Measurements from ENCODE around the gene MACROD2. TPM values are rescaled to one million over a fixed set of nuclear protein-coding genes. Genes with fewer than 3 reads are reported as not detected.

MACROD2 gene
- polyA plus RNA-seq, 4 donors = 1.00 to 4.8 (median 1.4) TPM

GRCh38 chr20:14178528-14178927 lies 183.2 kb downstream of the MACROD2 start:
- no peaks in the 10 kb centered on the region for H3K27me3 ChIP-seq (ENCODE audit: control insufficient read depth in 3 of 3, insufficient read depth in 3 of 3, low read length in 3 of 3)
- peaks cover 0 to 16% of the 10 kb centered on the region in 2 donors for H3K9me3 ChIP-seq (ENCODE audit: control insufficient read depth in 2 of 2, insufficient read depth in 1 of 2, low read depth in 1 of 2, low read length in 1 of 2)
- FAIRE-seq = no peak
- no peaks in the 10 kb centered on the region for H3K36me3 ChIP-seq (ENCODE audit: control insufficient read depth in 3 of 3, insufficient read depth in 2 of 3, low read depth in 1 of 3, low read length in 3 of 3)
- no peak overlapping the region for H3K4me3 ChIP-seq (ENCODE audit: low read depth in 1 of 3, low read length in 3 of 3)
- H3K4me1 ChIP-seq (ENCODE audit: control insufficient read depth in 3 of 3, insufficient read depth in 2 of 3, low read depth in 1 of 3, low read length in 2 of 3) = no peaks in the 10 kb centered on the region
- no peak for DNase-seq
- WGBS, 3 donors = 83 to 85% (median 84%) methylated on average over 4 of the region's 4 CpGs
- H3K27ac ChIP-seq (ENCODE audit: low read depth in 1 of 3, low read length in 2 of 3) = no peak overlapping the region

GRCh38 chr20:14178952-14179351 lies 183.6 kb downstream of the MACROD2 start:
- H3K4me3 ChIP-seq (ENCODE audit: low read depth in 1 of 3, low read length in 3 of 3) = no peak overlapping the region
- no peaks in the 10 kb centered on the region for H3K4me1 ChIP-seq (ENCODE audit: control insufficient read depth in 3 of 3, insufficient read depth in 2 of 3, low read depth in 1 of 3, low read length in 2 of 3)
- peaks cover 0 to 12% of the 10 kb centered on the region in 2 donors for H3K9me3 ChIP-seq (ENCODE audit: control insufficient read depth in 2 of 2, insufficient read depth in 1 of 2, low read depth in 1 of 2, low read length in 1 of 2)
- H3K27me3 ChIP-seq (ENCODE audit: control insufficient read depth in 3 of 3, insufficient read depth in 3 of 3, low read length in 3 of 3) = no peaks in the 10 kb centered on the region
- H3K27ac ChIP-seq (ENCODE audit: low read depth in 1 of 3, low read length in 2 of 3) = no peak overlapping the region
- DNase-seq (no peak), FAIRE-seq (no peak)
- no peaks in the 10 kb centered on the region for H3K36me3 ChIP-seq (ENCODE audit: control insufficient read depth in 3 of 3, insufficient read depth in 2 of 3, low read depth in 1 of 3, low read length in 3 of 3)

GRCh38 chr20:14189794-14190402 lies 194.6 kb downstream of the MACROD2 start:
- DNase-seq = peak; percentile 61 to 69
- 9 to 30% (median 20%) methylated on average over 1 of the region's 1 CpG for WGBS, 3 donors
- peak; percentile 5 for FAIRE-seq

GRCh38 chr20:14191559-14191958 lies 196.2 kb downstream of the MACROD2 start:
- H3K36me3 ChIP-seq (ENCODE audit: control insufficient read depth in 3 of 3, insufficient read depth in 2 of 3, low read depth in 1 of 3, low read length in 3 of 3) = no peaks in the 10 kb centered on the region
- FAIRE-seq = no peak
- no peak overlapping the region for H3K27ac ChIP-seq (ENCODE audit: low read depth in 1 of 3, low read length in 2 of 3)
- no peak overlapping the region for H3K4me3 ChIP-seq (ENCODE audit: low read depth in 1 of 3, low read length in 3 of 3)
- H3K27me3 ChIP-seq (ENCODE audit: control insufficient read depth in 3 of 3, insufficient read depth in 3 of 3, low read length in 3 of 3) = no peaks in the 10 kb centered on the region
- no peaks in the 10 kb centered on the region for H3K4me1 ChIP-seq (ENCODE audit: control insufficient read depth in 3 of 3, insufficient read depth in 2 of 3, low read depth in 1 of 3, low read length in 2 of 3)
- H3K9me3 ChIP-seq (ENCODE audit: control insufficient read depth in 2 of 2, insufficient read depth in 1 of 2, low read depth in 1 of 2, low read length in 1 of 2) = no peaks in the 10 kb centered on the region
- peak in 1 of 2 donors; percentile 11 for DNase-seq

More at GRCh38 chr20:14189794-14190402, 194.6 kb downstream of the MACROD2 start:
- no peaks in the 10 kb centered on the region for H3K9me3 ChIP-seq (ENCODE audit: control insufficient read depth in 2 of 2, insufficient read depth in 1 of 2, low read depth in 1 of 2, low read length in 1 of 2)
- no peaks in the 10 kb centered on the region for H3K27me3 ChIP-seq (ENCODE audit: control insufficient read depth in 3 of 3, insufficient read depth in 3 of 3, low read length in 3 of 3)
- no peak overlapping the region for H3K27ac ChIP-seq (ENCODE audit: low read depth in 1 of 3, low read length in 2 of 3)
- H3K36me3 ChIP-seq (ENCODE audit: control insufficient read depth in 3 of 3, insufficient read depth in 2 of 3, low read depth in 1 of 3, low read length in 3 of 3) = no peaks in the 10 kb centered on the region
- no peaks in the 10 kb centered on the region for H3K4me1 ChIP-seq (ENCODE audit: control insufficient read depth in 3 of 3, insufficient read depth in 2 of 3, low read depth in 1 of 3, low read length in 2 of 3)
- no peak overlapping the region for H3K4me3 ChIP-seq (ENCODE audit: low read depth in 1 of 3, low read length in 3 of 3)

GRCh38 chr20:14193443-14193842 lies 198.1 kb downstream of the MACROD2 start:
- no peak overlapping the region for H3K4me3 ChIP-seq (ENCODE audit: low read depth in 1 of 3, low read length in 3 of 3)
- 87 to 92% (median 92%) methylated on average over 4 of the region's 4 CpGs for WGBS, 3 donors
- H3K36me3 ChIP-seq (ENCODE audit: control insufficient read depth in 3 of 3, insufficient read depth in 2 of 3, low read depth in 1 of 3, low read length in 3 of 3) = no peaks in the 10 kb centered on the region
- H3K27ac ChIP-seq (ENCODE audit: low read depth in 1 of 3, low read length in 2 of 3) = no peak overlapping the region
- DNase-seq (no peak), FAIRE-seq (no peak)
- no peaks in the 10 kb centered on the region for H3K4me1 ChIP-seq (ENCODE audit: control insufficient read depth in 3 of 3, insufficient read depth in 2 of 3, low read depth in 1 of 3, low read length in 2 of 3)
- H3K9me3 ChIP-seq (ENCODE audit: control insufficient read depth in 2 of 2, insufficient read depth in 1 of 2, low read depth in 1 of 2, low read length in 1 of 2) = no peaks in the 10 kb centered on the region
- no peaks in the 10 kb centered on the region for H3K27me3 ChIP-seq (ENCODE audit: control insufficient read depth in 3 of 3, insufficient read depth in 3 of 3, low read length in 3 of 3)

GRCh38 chr20:14193885-14194284 lies 198.6 kb downstream of the MACROD2 start:
- H3K4me1 ChIP-seq (ENCODE audit: control insufficient read depth in 3 of 3, insufficient read depth in 2 of 3, low read depth in 1 of 3, low read length in 2 of 3) = peaks cover 0 to under 1% (median 0%) of the 10 kb centered on the region in 3 donors
- H3K27ac ChIP-seq (ENCODE audit: low read depth in 1 of 3, low read length in 2 of 3) = no peak overlapping the region
- H3K36me3 ChIP-seq (ENCODE audit: control insufficient read depth in 3 of 3, insufficient read depth in 2 of 3, low read depth in 1 of 3, low read length in 3 of 3) = no peaks in the 10 kb centered on the region
- WGBS, 3 donors = 76 to 89% (median 84%) methylated on average over 2 of the region's 2 CpGs
- DNase-seq = no peak
- H3K9me3 ChIP-seq (ENCODE audit: control insufficient read depth in 2 of 2, insufficient read depth in 1 of 2, low read depth in 1 of 2, low read length in 1 of 2) = no peaks in the 10 kb centered on the region
- H3K4me3 ChIP-seq (ENCODE audit: low read depth in 1 of 3, low read length in 3 of 3) = no peak overlapping the region
- no peak for FAIRE-seq
- no peaks in the 10 kb centered on the region for H3K27me3 ChIP-seq (ENCODE audit: control insufficient read depth in 3 of 3, insufficient read depth in 3 of 3, low read length in 3 of 3)

- FAIRE-seq = no peak
- H3K27ac ChIP-seq (ENCODE audit: low read depth in 1 of 3, low read length in 2 of 3) = no peak overlapping the region
- no peak for DNase-seq
- H3K4me1 ChIP-seq (ENCODE audit: control insufficient read depth in 3 of 3, insufficient read depth in 2 of 3, low read depth in 1 of 3, low read length in 2 of 3) = peaks cover 0 to 5% (median 0%) of the 10 kb centered on the region in 3 donors
- H3K4me3 ChIP-seq (ENCODE audit: low read depth in 1 of 3, low read length in 3 of 3) = no peak overlapping the region
- 82 to 95% (median 88%) methylated on average over 1 of the region's 1 CpG for WGBS, 3 donors
- H3K27me3 ChIP-seq (ENCODE audit: control insufficient read depth in 3 of 3, insufficient read depth in 3 of 3, low read length in 3 of 3) = no peaks in the 10 kb centered on the region
- no peaks in the 10 kb centered on the region for H3K9me3 ChIP-seq (ENCODE audit: control insufficient read depth in 2 of 2, insufficient read depth in 1 of 2, low read depth in 1 of 2, low read length in 1 of 2)
- no peaks in the 10 kb centered on the region for H3K36me3 ChIP-seq (ENCODE audit: control insufficient read depth in 3 of 3, insufficient read depth in 2 of 3, low read depth in 1 of 3, low read length in 3 of 3)
Observed at GRCh38 chr20:14197097-14197496, 201.8 kb downstream of the MACROD2 start.

GRCh38 chr20:14198416-14198815 lies 203.1 kb downstream of the MACROD2 start:
- DNase-seq (no peak), FAIRE-seq (no peak)
- no peak overlapping the region for H3K27ac ChIP-seq (ENCODE audit: low read depth in 1 of 3, low read length in 2 of 3)
- no peaks in the 10 kb centered on the region for H3K27me3 ChIP-seq (ENCODE audit: control insufficient read depth in 3 of 3, insufficient read depth in 3 of 3, low read length in 3 of 3)
- H3K4me1 ChIP-seq (ENCODE audit: control insufficient read depth in 3 of 3, insufficient read depth in 2 of 3, low read depth in 1 of 3, low read length in 2 of 3) = peaks cover 0 to 5% (median 0%) of the 10 kb centered on the region in 3 donors
- no peak overlapping the region for H3K4me3 ChIP-seq (ENCODE audit: low read depth in 1 of 3, low read length in 3 of 3)
- H3K36me3 ChIP-seq (ENCODE audit: control insufficient read depth in 3 of 3, insufficient read depth in 2 of 3, low read depth in 1 of 3, low read length in 3 of 3) = no peaks in the 10 kb centered on the region
- H3K9me3 ChIP-seq (ENCODE audit: control insufficient read depth in 2 of 2, insufficient read depth in 1 of 2, low read depth in 1 of 2, low read length in 1 of 2) = peaks cover 0 to under 1% of the 10 kb centered on the region in 2 donors
- WGBS, 3 donors = 82 to 92% (median 88%) methylated on average over 3 of the region's 3 CpGs

- Histone ChIP-seq H3K27me3 (ENCODE audit: control insufficient read depth in 3 of 3, insufficient read depth in 3 of 3, low read length in 3 of 3) (no peaks in the 10 kb centered on the region), H3K4me3 (ENCODE audit: low read depth in 1 of 3, low read length in 3 of 3) (no peak overlapping the region), H3K9me3 (ENCODE audit: control insufficient read depth in 2 of 2, insufficient read depth in 1 of 2, low read depth in 1 of 2, low read length in 1 of 2) (peaks cover 0 to 7% of the 10 kb centered on the region in 2 donors), H3K27ac (ENCODE audit: low read depth in 1 of 3, low read length in 2 of 3) (no peak overlapping the region), H3K4me1 (ENCODE audit: control insufficient read depth in 3 of 3, insufficient read depth in 2 of 3, low read depth in 1 of 3, low read length in 2 of 3) (peaks cover 0 to 5% (median 0%) of the 10 kb centered on the region in 3 donors), H3K36me3 (ENCODE audit: control insufficient read depth in 3 of 3, insufficient read depth in 2 of 3, low read depth in 1 of 3, low read length in 3 of 3) (no peaks in the 10 kb centered on the region)
- WGBS, 3 donors = 34 to 52% (median 48%) methylated on average over 2 of the region's 2 CpGs
- DNase-seq (peak in 1 of 2 donors; percentile 22), FAIRE-seq (no peak)
Observed at GRCh38 chr20:14199111-14199510, 203.8 kb downstream of the MACROD2 start.
